Neuronal stem cell (in vitro differentiated cells): Measurements from ENCODE around the gene PSENEN.

Experiments used
- DNase-seq: peaks from one replicate; pipeline ENCODE4 v3.0.0-alpha.2; 2013; ENCODE audit warnings: low spot score
- H2AFZ ChIP-seq: one replicate; pipeline ENCODE4 v1.6.1; 2013; ENCODE audit warnings: mild to moderate bottlenecking, low read length, inconsistent platforms
- H2AK5ac ChIP-seq: 2 replicates; pipeline ENCODE4 v1.6.1; 2013; ENCODE audit warnings: low read depth, mild to moderate bottlenecking, inconsistent platforms, low read length, moderate library complexity, mixed read lengths
- H2BK120ac ChIP-seq: 2 replicates; pipeline ENCODE4 v1.6.1; 2013; ENCODE audit warnings: low read depth, mild to moderate bottlenecking, inconsistent platforms, low read length, moderate library complexity, mixed read lengths
- H2BK12ac ChIP-seq: one replicate; pipeline ENCODE4 v1.6.1; 2013; ENCODE audit warnings: low read length, inconsistent platforms
- H2BK15ac ChIP-seq: 2 replicates; pipeline ENCODE4 v1.6.1; 2013; ENCODE audit warnings: mild to moderate bottlenecking, low read length, inconsistent platforms, mixed read lengths
- H2BK5ac ChIP-seq: one replicate; pipeline ENCODE4 v1.6.1; 2013; ENCODE audit warnings: inconsistent platforms, mild to moderate bottlenecking, low read length, moderate library complexity
- H3K14ac ChIP-seq: one replicate; pipeline ENCODE4 v1.6.1; 2013; ENCODE audit warnings: low read length, inconsistent platforms
- H3K18ac ChIP-seq: 2 replicates; pipeline ENCODE4 v1.6.1; 2013; ENCODE audit warnings: low read length, inconsistent platforms
- H3K23ac ChIP-seq: 2 replicates; pipeline ENCODE4 v1.6.1; 2013; ENCODE audit warnings: low read depth, mild to moderate bottlenecking, mixed read lengths, low read length, inconsistent platforms; ENCODE audit not compliant: poor library complexity
- H3K27ac ChIP-seq: replicated peaks from 3 replicates; pipeline ENCODE4 v1.5.1; 2013; ENCODE audit warnings: low read length, inconsistent platforms
- H3K27me3 ChIP-seq, 3 experiments: 2 replicates each; pipeline ENCODE4 v1.6.1; 2013; ENCODE audit warnings: low read length in 3 of 3, mild to moderate bottlenecking in 2 of 3, inconsistent platforms in 1 of 3, low read depth in 1 of 3, mixed read lengths in 1 of 3, moderate library complexity in 1 of 3; ENCODE audit not compliant: control insufficient read depth in 3 of 3, insufficient read depth in 3 of 3
- H3K36me3 ChIP-seq, 2 donors: replicated peaks in 1 of 2; 2 replicates each; pipeline ENCODE4 v1.6.1; 2013; ENCODE audit warnings: low read length in 2 of 2; ENCODE audit not compliant: control insufficient read depth in 2 of 2, insufficient read depth in 2 of 2
- H3K4ac ChIP-seq: 2 replicates; pipeline ENCODE4 v1.6.1; 2013; ENCODE audit warnings: inconsistent platforms, mild to moderate bottlenecking, low read length, moderate library complexity
- H3K4me1 ChIP-seq, 2 donors: 1 replicate in 1 of 2; 2 replicates in 1 of 2; pipeline ENCODE4 v1.6.1; 2013; ENCODE audit warnings: low read length in 2 of 2, low read depth in 1 of 2; ENCODE audit not compliant: control insufficient read depth in 2 of 2, insufficient read depth in 1 of 2
- H3K4me2 ChIP-seq: one replicate; pipeline ENCODE4 v1.6.1; 2013; ENCODE audit warnings: mild to moderate bottlenecking, low read length, inconsistent platforms; ENCODE audit not compliant: insufficient read depth, poor library complexity, severe bottlenecking
- H3K4me3 ChIP-seq, 2 donors: 2 replicates each; pipeline ENCODE4 v1.5.1; 2013; ENCODE audit warnings: low read length in 2 of 2, mild to moderate bottlenecking in 2 of 2, inconsistent platforms in 1 of 2, moderate library complexity in 1 of 2
- H3K79me1 ChIP-seq: one replicate; pipeline ENCODE4 v1.6.1; 2013; ENCODE audit warnings: low read depth, mild to moderate bottlenecking, inconsistent platforms, low read length, moderate library complexity
- H3K9ac ChIP-seq: one replicate; pipeline ENCODE4 v1.6.1; 2013; ENCODE audit warnings: mild to moderate bottlenecking, low read depth, low read length, inconsistent platforms; ENCODE audit not compliant: poor library complexity
- H3K9me3 ChIP-seq, 2 donors: replicated peaks in 1 of 2; 2 replicates each; pipeline versions ENCODE3 to v1.6.1; 2013; ENCODE audit warnings: low read length in 2 of 2, mild to moderate bottlenecking in 2 of 2, inconsistent platforms in 1 of 2, low read depth in 1 of 2, mixed read lengths in 1 of 2, moderate library complexity in 1 of 2; ENCODE audit not compliant: control insufficient read depth in 2 of 2, insufficient read depth in 1 of 2
- H4K8ac ChIP-seq: one replicate; pipeline ENCODE4 v1.6.1; 2013; ENCODE audit warnings: low read depth, mild to moderate bottlenecking, inconsistent platforms, low read length, moderate library complexity
- H4K91ac ChIP-seq: one replicate; pipeline ENCODE4 v1.6.1; 2013; ENCODE audit warnings: low read length, low read depth, mild to moderate bottlenecking, inconsistent platforms; ENCODE audit not compliant: poor library complexity
- WGBS, 2 donors: extraction: QIAGEN DNeasy Blood & Tissue Kit; methylation state at CpG; one replicate each; pipeline ENCODE4 v1.1.7; 2013; ENCODE audit warnings: missing lambda C conversion rate in 2 of 2, mixed read lengths in 1 of 2; ENCODE audit not compliant: insufficient read length in 2 of 2, insufficient replicate concordance in 1 of 2; ENCODE audit errors: extremely low coverage in 2 of 2; 5-methylcytosine and 5-hydroxymethylcytosine counted together

Gene PSENEN

GRCh38 chr19:35734273-35734672 is 11.2 kb upstream of the PSENEN start:
- H3K4me1 ChIP-seq: no peaks in the 10 kb centered on the region
- H3K79me1 ChIP-seq: peaks cover 13% of the 10 kb centered on the region
- peaks cover 70 to 98% of the 10 kb centered on the region in 2 donors for H3K36me3 ChIP-seq
- no peak overlapping the region for H3K18ac ChIP-seq
- H4K91ac ChIP-seq: no peak overlapping the region
- H2BK15ac ChIP-seq: no peak overlapping the region
- no peak overlapping the region for H3K4me3 ChIP-seq
- no peaks in the 10 kb centered on the region for H3K9me3 ChIP-seq
- H3K27ac ChIP-seq: no peak overlapping the region
- peak overlapping the region; percentile 70 for H3K9ac ChIP-seq
- no peak overlapping the region for H3K4me2 ChIP-seq
- no peak for DNase-seq
- no peaks in the 10 kb centered on the region for H3K27me3 ChIP-seq
- no peak overlapping the region for H2AFZ ChIP-seq
- no peak overlapping the region for H3K4ac ChIP-seq
- peak overlapping the region; percentile 66 for H2BK5ac ChIP-seq
- peak overlapping the region; percentile 47 for H2BK120ac ChIP-seq
- H2BK12ac ChIP-seq: no peak overlapping the region
- whole genome bisulfite sequencing, 2 donors: no CpG with 5 or more reads among the region's 8 CpGs
- peak overlapping the region; percentile 43 for H4K8ac ChIP-seq
- H3K23ac ChIP-seq: peak overlapping the region; percentile 80
- H3K14ac ChIP-seq: no peak overlapping the region
- H2AK5ac ChIP-seq: no peak overlapping the region

- whole genome bisulfite sequencing, 2 donors: no CpG with 5 or more reads among the region's 5 CpGs
- DNase-seq: no peak
- peaks cover 64 to 95% of the 10 kb centered on the region in 2 donors for H3K36me3 ChIP-seq
Observed at GRCh38 chr19:35734889-35735288, 10.6 kb upstream of the PSENEN start.

GRCh38 chr19:35736913-35737886 is 8.3 kb upstream of the PSENEN start:
- no peak overlapping the region for H4K8ac ChIP-seq
- H3K9me3 ChIP-seq: no peaks in the 10 kb centered on the region
- H2BK5ac ChIP-seq: no peak overlapping the region
- peaks cover 10% of the 10 kb centered on the region for H3K79me1 ChIP-seq
- no peak overlapping the region for H2BK12ac ChIP-seq
- DNase-seq: no peak
- H3K36me3 ChIP-seq: peaks cover 44 to 74% of the 10 kb centered on the region in 2 donors
- H3K23ac ChIP-seq: no peak overlapping the region
- no peak overlapping the region for H2BK15ac ChIP-seq
- peak overlapping the region; percentile 44 for H3K9ac ChIP-seq
- peaks cover 2 to 5% of the 10 kb centered on the region in 2 donors for H3K4me1 ChIP-seq
- H4K91ac ChIP-seq: no peak overlapping the region
- no peak overlapping the region for H3K27ac ChIP-seq
- no peak overlapping the region for H2BK120ac ChIP-seq
- H2AK5ac ChIP-seq: no peak overlapping the region
- no peak overlapping the region for H2AFZ ChIP-seq
- no peaks in the 10 kb centered on the region for H3K27me3 ChIP-seq
- no peak overlapping the region for H3K4me2 ChIP-seq
- no peak overlapping the region for H3K18ac ChIP-seq
- H3K14ac ChIP-seq: no peak overlapping the region
- no peak overlapping the region for H3K4me3 ChIP-seq
- H3K4ac ChIP-seq: no peak overlapping the region
- no CpG with 5 or more reads among the region's 22 CpGs for WGBS, 2 donors

More at GRCh38 chr19:35734889-35735288, 10.6 kb upstream of the PSENEN start:
- Histone ChIP-seq H3K4me2 (no peak overlapping the region), H3K27ac (no peak overlapping the region), H3K27me3 (no peaks in the 10 kb centered on the region), H2BK5ac (no peak overlapping the region), H2AK5ac (no peak overlapping the region), H2BK12ac (no peak overlapping the region), H2BK120ac (no peak overlapping the region), H4K91ac (no peak overlapping the region), H4K8ac (no peak overlapping the region), H3K23ac (no peak overlapping the region), H3K18ac (no peak overlapping the region), H3K9ac (no peak overlapping the region), H3K4ac (no peak overlapping the region), H3K79me1 (peaks cover 13% of the 10 kb centered on the region), H3K4me3 (no peak overlapping the region), H3K9me3 (no peaks in the 10 kb centered on the region), H3K14ac (no peak overlapping the region), H2AFZ (no peak overlapping the region), H3K4me1 (peaks cover 2 to 4% of the 10 kb centered on the region in 2 donors), H2BK15ac (no peak overlapping the region)
